ENCODE measurements around the gene SNAP25.

Gene SNAP25

GRCh38 chr20:10218536-10219451, at the start of gene SNAP25:
Gene SNAP25, plus strand, starts transcription at chr20:10218830. Its CDS starts 56,662 bp downstream, at chr20:10275492.
- DNase-seq, result peak; percentile 95

GRCh38 chr20:10169752-10170151, 48.9 kb upstream of the SNAP25 start:
- no peak for DNase-seq

GRCh38 chr20:10170261-10170660, 48.4 kb upstream of the SNAP25 start:
- DNase-seq, result no peak

- peak; percentile 65 for DNase-seq
These were observed 46.5 kb upstream of the SNAP25 start for GRCh38 chr20:10171864-10172751.

GRCh38 chr20:10172998-10173655, 45.5 kb upstream of the SNAP25 start:
- no peak for DNase-seq

GRCh38 chr20:10174400-10174799, 44.2 kb upstream of the SNAP25 start:
- no peak for DNase-seq

GRCh38 chr20:10177326-10177725, 41.3 kb upstream of the SNAP25 start:
- DNase-seq, result no peak

- DNase-seq, result no peak
These were observed 40.5 kb upstream of the SNAP25 start for GRCh38 chr20:10178091-10178490.

- DNase-seq, result no peak
These were observed 39.8 kb upstream of the SNAP25 start for GRCh38 chr20:10178727-10179313.

GRCh38 chr20:10179574-10180298, 38.9 kb upstream of the SNAP25 start:
- DNase-seq, result no peak

- DNase-seq, result no peak
These were observed 37.9 kb upstream of the SNAP25 start for GRCh38 chr20:10180651-10181235.

- DNase-seq, result peak; percentile 39
These were observed 32.7 kb upstream of the SNAP25 start for GRCh38 chr20:10185741-10186558.

- no peak for DNase-seq
These were observed 28.2 kb upstream of the SNAP25 start for GRCh38 chr20:10190456-10190855.

GRCh38 chr20:10192171-10192570, 26.5 kb upstream of the SNAP25 start:
- DNase-seq, result no peak

- DNase-seq, result no peak
These were observed 24.5 kb upstream of the SNAP25 start for GRCh38 chr20:10194166-10194565.

- no peak for DNase-seq
These were observed 18.3 kb upstream of the SNAP25 start for GRCh38 chr20:10200330-10200729.

- DNase-seq, result no peak
These were observed 17.2 kb upstream of the SNAP25 start for GRCh38 chr20:10201321-10201870.

- DNase-seq, result no peak
These were observed 9.5 kb upstream of the SNAP25 start for GRCh38 chr20:10209091-10209490.

GRCh38 chr20:10213526-10213925, 5.1 kb upstream of the SNAP25 start:
- DNase-seq, result no peak

- DNase-seq, result no peak
These were observed 2.4 kb upstream of the SNAP25 start for GRCh38 chr20:10216146-10216791.
